H7 (cell line): Measurements from ENCODE around the gene SEMG1. TPM values are rescaled to one million over a fixed set of nuclear protein-coding genes. Genes with fewer than 3 reads are reported as not detected.
A peak's percentile ranks its signal among the peaks of the same experiment; 100 is the strongest.

Experiments
- DNase-seq: peaks from one replicate; pipeline ENCODE4 v3.0.0; 2012
- H3K27me3 ChIP-seq: 2 replicates; pipeline ENCODE4 v1.6.0; 2011; ENCODE audit warnings: mild to moderate bottlenecking, low read length; ENCODE audit not compliant: control insufficient read depth, insufficient read depth
- H3K36me3 ChIP-seq: replicated peaks from 2 replicates; pipeline ENCODE4 v1.5.1; 2011; ENCODE audit warnings: low read length; ENCODE audit not compliant: control insufficient read depth, insufficient read depth
- H3K4me3 ChIP-seq: 2 replicates; pipeline ENCODE4 v1.5.1; 2011; ENCODE audit warnings: low read depth, mild to moderate bottlenecking, control low read depth, low read length, moderate library complexity; ENCODE audit not compliant: insufficient read depth
- total RNA-seq: library from RNA; depleted of rRNA; stranded (reverse); fragments of >200 nt; shearing (Covaris generic); gene quantifications from 2 replicates; pipeline ENCODE4 v1.2.3, GENCODE V29; 2014; rRNA removed

The SEMG1 gene
- total RNA-seq, 1 experiment from 2014 or later = 0.31 TPM

GRCh38 chr20:45248609-45249008 lies 41.8 kb downstream of the SEMG1 start:
- Histone ChIP-seq H3K27me3 (no peaks in the 10 kb centered on the region; the same call in 1 of the 2 replicates), H3K36me3 (no peaks in the 10 kb centered on the region), H3K4me3 (no peak overlapping the region)
- DNase-seq = no peak

DNA sequence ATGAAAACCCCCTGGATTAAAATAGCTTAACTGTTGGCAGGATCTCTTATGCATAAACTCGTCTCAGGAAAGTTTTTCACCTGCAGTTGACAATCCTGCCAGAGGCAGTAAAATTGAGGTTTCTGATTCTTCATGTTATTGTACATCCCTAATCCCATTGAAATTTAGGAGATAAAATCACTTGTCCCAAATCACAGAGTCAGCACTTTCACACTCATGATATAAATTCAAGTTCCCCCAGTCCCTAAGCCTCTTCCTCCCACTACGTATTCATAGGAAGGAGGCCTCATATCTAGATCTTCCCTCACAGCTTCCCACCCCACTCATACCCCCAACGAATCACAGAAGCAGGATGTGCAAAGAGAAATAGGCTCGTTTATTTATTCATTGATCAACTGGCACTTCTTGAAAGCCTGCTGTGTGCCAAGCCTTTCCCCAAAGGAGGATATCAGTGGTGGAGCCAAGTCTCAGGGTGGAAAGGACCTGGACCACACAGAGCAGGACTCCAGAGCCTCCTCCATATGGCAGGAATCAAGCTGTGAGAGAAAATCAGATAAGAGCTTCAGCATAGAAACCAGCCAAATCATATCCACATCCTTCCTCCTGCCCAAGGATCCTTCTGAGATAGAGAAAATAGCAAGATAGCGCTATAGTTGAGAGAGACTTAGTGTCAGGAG lies 45.2 kb downstream of the SEMG1 start:
- no peak for DNase-seq
- H3K27me3 ChIP-seq = no peaks in the 10 kb centered on the region
- H3K36me3 ChIP-seq = no peaks in the 10 kb centered on the region
- no peak overlapping the region for H3K4me3 ChIP-seq

- no peaks in the 10 kb centered on the region for H3K27me3 ChIP-seq
- H3K4me3 ChIP-seq = no peak overlapping the region
- DNase-seq = no peak
- no peaks in the 10 kb centered on the region for H3K36me3 ChIP-seq
Observed at GRCh38 chr20:45253261-45253660, 46.4 kb downstream of the SEMG1 start.

GRCh38 chr20:45254383-45255262 lies 47.8 kb downstream of the SEMG1 start, which contains the start of gene SLPI:
Gene SLPI (minus strand): TSS chr20:45254564. CDS start chr20:45254543, 21 bp downstream.
- no peak for DNase-seq
- Histone ChIP-seq H3K27me3 (no peaks in the 10 kb centered on the region), H3K36me3 (no peaks in the 10 kb centered on the region), H3K4me3 (no peak within 1 kb of the TSS)

GRCh38 chr20:45257161-45257560 lies 50.3 kb downstream of the SEMG1 start:
- Histone ChIP-seq H3K4me3 (no peak overlapping the region), H3K36me3 (no peaks in the 10 kb centered on the region), H3K27me3 (no peaks in the 10 kb centered on the region)
- no peak for DNase-seq

DNA sequence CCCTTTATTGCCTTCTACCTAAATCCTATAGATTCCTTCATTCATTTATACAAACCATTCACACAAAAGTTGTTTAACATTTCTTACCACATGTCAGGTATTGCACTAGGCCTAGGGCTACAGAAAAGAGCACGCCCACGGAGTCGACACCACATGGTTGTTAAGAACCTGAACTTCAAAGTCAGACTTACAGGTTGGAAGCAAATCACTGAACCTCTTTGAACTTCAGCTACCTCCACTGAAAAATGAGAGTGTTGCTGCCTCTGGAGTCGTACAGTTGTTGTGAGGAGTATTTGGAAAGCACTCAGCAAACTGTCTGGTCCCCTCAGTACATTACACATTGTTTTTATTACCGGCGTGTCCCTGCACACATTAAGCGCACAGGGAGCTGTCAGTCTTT lies 50.9 kb downstream of the SEMG1 start:
- H3K4me3 ChIP-seq = no peak overlapping the region
- DNase-seq = no peak
- H3K36me3 ChIP-seq = no peaks in the 10 kb centered on the region
- H3K27me3 ChIP-seq = no peaks in the 10 kb centered on the region

DNA sequence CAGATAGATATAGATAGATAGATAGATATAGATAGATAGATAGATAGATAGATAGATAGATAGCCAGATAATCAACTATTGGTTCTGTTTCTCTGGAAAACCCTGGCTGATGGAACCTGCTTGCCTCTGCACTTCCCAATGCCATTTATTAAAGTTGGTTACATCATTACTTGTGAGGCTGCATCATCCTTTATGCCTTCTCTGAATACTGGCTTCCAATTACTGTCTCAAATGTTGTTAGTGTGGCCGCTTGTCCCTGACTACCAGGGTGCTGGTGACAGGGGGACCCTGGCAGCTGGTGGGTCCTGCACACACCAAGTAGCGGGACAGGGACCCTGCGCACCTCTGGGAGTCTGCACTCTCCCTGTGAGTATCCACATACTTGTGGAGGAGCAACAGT lies 51.4 kb downstream of the SEMG1 start:
- Histone ChIP-seq H3K4me3 (no peak overlapping the region), H3K27me3 (no peaks in the 10 kb centered on the region), H3K36me3 (no peaks in the 10 kb centered on the region)
- no peak for DNase-seq

GRCh38 chr20:45258664-45259063 lies 51.8 kb downstream of the SEMG1 start:
- DNase-seq = peak; percentile 16
- no peaks in the 10 kb centered on the region for H3K27me3 ChIP-seq
- H3K4me3 ChIP-seq = no peak overlapping the region
- H3K36me3 ChIP-seq = no peaks in the 10 kb centered on the region

Other genes with a start within 250 kb of the SEMG1 start
- gene TOMM34, start 246.6 kb upstream of the SEMG1 start, total RNA-seq = 45.3 and 49.4 TPM in 2 replicates
- gene STK4, start 240.5 kb upstream of the SEMG1 start, total RNA-seq = 15.6 and 23.2 TPM in 2 replicates
- 0.18 and 0.59 TPM in 2 replicates for gene KCNS1, start 105.9 kb upstream of the SEMG1 start, total RNA-seq
- not detected in 2 replicates for gene WFDC5, start 91.9 kb upstream of the SEMG1 start, total RNA-seq
- gene WFDC12, start 82.6 kb upstream of the SEMG1 start, total RNA-seq = not detected in 2 replicates
- not detected in 2 replicates for gene PI3, start 32.1 kb upstream of the SEMG1 start, total RNA-seq
- not detected in 2 replicates for gene SEMG2, start 14.3 kb downstream of the SEMG1 start, total RNA-seq
- gene SLPI, start 47.5 kb downstream of the SEMG1 start, total RNA-seq = not detected in 2 replicates
- not detected in 2 replicates for gene RBPJL, start 99.8 kb downstream of the SEMG1 start, total RNA-seq
- gene MATN4, start 101.3 kb downstream of the SEMG1 start, total RNA-seq = 0.14 and 0.67 TPM in 2 replicates
- gene SDC4, start 141.4 kb downstream of the SEMG1 start, total RNA-seq = 47.3 and 56.1 TPM in 2 replicates
- gene SYS1, start 156.1 kb downstream of the SEMG1 start, total RNA-seq = 11.8 and 22.8 TPM in 2 replicates
- gene TP53TG5, start 171.3 kb downstream of the SEMG1 start, total RNA-seq = not detected in 2 replicates
- gene DBNDD2, start 201.3 kb downstream of the SEMG1 start, total RNA-seq = 12.5 and 23.4 TPM in 2 replicates
- 67.9 and 70.5 TPM in 2 replicates for gene PIGT, start 209.1 kb downstream of the SEMG1 start, total RNA-seq